HG03095 (cell line): ENCODE results near the gene LMLN.
"Not testable (repeated sequence)": the region's sequence is repeated elsewhere in the genome, so short reads cannot be mapped to it uniquely, and the experiment has no call there.

Experiments
- ATAC-seq: cut with Tn5 transposase; IDR thresholded peaks from one replicate; pipeline ENCODE4 v1.9.1; 2021; ENCODE audit warnings: moderate library complexity; ENCODE audit not compliant: unreplicated experiment

LMLN gene

GRCh38 chr3:198071602-198072287 is 111.7 kb downstream of the LMLN start:
- ATAC-seq, result no peak

- ATAC-seq, result no peak
Observed at GRCh38 chr3:198076722-198077308, 116.8 kb downstream of the LMLN start.

- no peak for ATAC-seq
Observed at GRCh38 chr3:198079771-198080520, 119.9 kb downstream of the LMLN start.

- no peak for ATAC-seq
Observed at GRCh38 chr3:198080521-198081384, 120.7 kb downstream of the LMLN start.

- ATAC-seq, result no peak
Observed at GRCh38 chr3:198081421-198081844, 121.4 kb downstream of the LMLN start.

GRCh38 chr3:198082226-198082625 is 122.2 kb downstream of the LMLN start:
- ATAC-seq, result not testable (repeated sequence)

GRCh38 chr3:198088421-198088955 is 128.5 kb downstream of the LMLN start:
- no peak for ATAC-seq

GRCh38 chr3:198090795-198091332 is 130.8 kb downstream of the LMLN start:
- ATAC-seq, result no peak

- ATAC-seq, result no peak
Observed at GRCh38 chr3:198092276-198092675, 132.3 kb downstream of the LMLN start.

GRCh38 chr3:198093112-198093679 is 133.2 kb downstream of the LMLN start:
- ATAC-seq, result no peak
